ENCODE measurements around the gene TPP2. TPM values are rescaled to one million over a fixed set of nuclear protein-coding genes. Genes with fewer than 3 reads are reported as not detected.

TPP2 gene
- total RNA-seq, 4 donors from 2014 or later: 38.2 to 78.2 (median 68.1) TPM

- TF ChIP-seq POLR2A (IDR thresholded peaks at IDR 0.05) (no peak), CTCF (IDR thresholded peaks at IDR 0.05 in 4 of 5, conservative IDR thresholded peaks at IDR 0.05 in 1 of 5) (no peak)
- ATAC-seq (peak; percentile 100), DNase-seq (peak; percentile 57 to 73)
- H3K27me3 ChIP-seq: no peaks in the 10 kb centered on the region
- peaks cover 14 to 29% of the 10 kb centered on the region in 2 donors for H3K4me1 ChIP-seq
- peak overlapping the region; percentile 71 to 85 (median 82) for H3K27ac ChIP-seq
- peaks cover 0 to 46% of the 10 kb centered on the region in 2 donors for H3K36me3 ChIP-seq
- in situ Hi-C loops (cut with MboI; ENCODE audit: low sequenced_read_pairs in 4 of 4): no loop called here
- H3K4me3 ChIP-seq: peak overlapping the region in 1 of 4 donors; percentile 12
- H3K9me3 ChIP-seq: no peaks in the 10 kb centered on the region
- intact Hi-C loops (cut with DNase I; ENCODE audit: low total_unique reads): loop anchor here (5.0 kb wide), 1 partner anchor 59 kb away; no protein-coding TSS in a partner anchor
Observed at GRCh38 chr13:102617697-102618350, 21.0 kb downstream of the TPP2 start.

- in situ Hi-C loops (cut with MboI; ENCODE audit: low sequenced_read_pairs in 4 of 4): no loop called here
- Histone ChIP-seq H3K4me3 (no peak overlapping the region), H3K27me3 (no peaks in the 10 kb centered on the region), H3K36me3 (peaks cover 0 to 63% of the 10 kb centered on the region in 2 donors), H3K27ac (peak overlapping the region in 1 of 4 donors; percentile 19), H3K4me1 (peaks cover 11 to 21% of the 10 kb centered on the region in 2 donors), H3K9me3 (no peaks in the 10 kb centered on the region)
- intact Hi-C loops (cut with DNase I; ENCODE audit: low total_unique reads): no loop called here
- no peak for TF ChIP-seq CTCF (IDR thresholded peaks at IDR 0.05 in 4 of 5, conservative IDR thresholded peaks at IDR 0.05 in 1 of 5)
- no peak for TF ChIP-seq POLR2A (IDR thresholded peaks at IDR 0.05)
- no peak for ATAC-seq
- DNase-seq: no peak
Observed at GRCh38 chr13:102620516-102620915, 23.7 kb downstream of the TPP2 start.

- DNase-seq (no peak), ATAC-seq (no peak)
- no peak for TF ChIP-seq CTCF (IDR thresholded peaks at IDR 0.05 in 4 of 5, conservative IDR thresholded peaks at IDR 0.05 in 1 of 5)
- no peaks in the 10 kb centered on the region for H3K9me3 ChIP-seq
- peaks cover 0 to 76% of the 10 kb centered on the region in 2 donors for H3K36me3 ChIP-seq
- in situ Hi-C loops (cut with MboI; ENCODE audit: low sequenced_read_pairs in 4 of 4) (no loop called here), intact Hi-C loops (cut with DNase I; ENCODE audit: low total_unique reads) (loop anchor here (2.0 kb wide), 1 partner anchor 16 kb away; no protein-coding TSS in a partner anchor)
- peak overlapping the region in 1 of 4 donors; percentile 24 for H3K27ac ChIP-seq
- H3K4me3 ChIP-seq: no peak overlapping the region
- no peaks in the 10 kb centered on the region for H3K27me3 ChIP-seq
- peaks cover 0 to 9% of the 10 kb centered on the region in 2 donors for H3K4me1 ChIP-seq
Observed at GRCh38 chr13:102626928-102627327, 30.1 kb downstream of the TPP2 start.

- H3K9me3 ChIP-seq: no peaks in the 10 kb centered on the region
- TF ChIP-seq POLR2A (IDR thresholded peaks at IDR 0.05) (no peak), CTCF (IDR thresholded peaks at IDR 0.05 in 4 of 5, conservative IDR thresholded peaks at IDR 0.05 in 1 of 5) (no peak)
- H3K36me3 ChIP-seq: peaks cover 0 to 78% of the 10 kb centered on the region in 2 donors
- ATAC-seq (no peak), DNase-seq (no peak)
- no peak overlapping the region for H3K27ac ChIP-seq
- H3K4me3 ChIP-seq: no peak overlapping the region
- no peaks in the 10 kb centered on the region for H3K27me3 ChIP-seq
- intact Hi-C loops (cut with DNase I; ENCODE audit: low total_unique reads): no loop called here
- in situ Hi-C loops (cut with MboI; ENCODE audit: low sequenced_read_pairs in 4 of 4): no loop called here
- H3K4me1 ChIP-seq: peaks cover 0 to 9% of the 10 kb centered on the region in 2 donors
Observed at GRCh38 chr13:102628559-102628958, 31.8 kb downstream of the TPP2 start.
